GM12892 (cell line): ENCODE data around the gene MYO1D.

ENCODE experiments used
- POLR2A ChIP-seq: IDR thresholded peaks from 2 replicates; pipeline ENCODE4 v1.6.1; 2011; ENCODE audit warnings: low read depth, low read length, control low read depth
- POLR2AphosphoS5 ChIP-seq: IDR thresholded peaks from 2 replicates; pipeline ENCODE4 v1.6.1; 2011; ENCODE audit warnings: low read depth, low read length, control low read depth
- TAF1 ChIP-seq: IDR thresholded peaks from 2 replicates; pipeline ENCODE4 v1.6.1; 2011; ENCODE audit warnings: low read depth, mild to moderate bottlenecking, control low read depth, low read length, borderline replicate concordance

- TF ChIP-seq TAF1 (no peak), POLR2AphosphoS5 (no peak), POLR2A (no peak)
Measured at GRCh38 chr17:32593003-32593402, 283.9 kb downstream of the MYO1D start.
